ENCODE data around the gene RASSF6.
"Not testable (repeated sequence)": the region's sequence is repeated elsewhere in the genome, so short reads cannot be mapped to it uniquely, and the experiment has no call there.

Gene RASSF6

GRCh38 chr4:73650250-73650649 is 30.0 kb upstream of the RASSF6 start:
- no peaks in the 10 kb centered on the region for H3K9me3 ChIP-seq (ENCODE audit: control insufficient read depth, insufficient read depth, low read depth, low read length)
- H3K4me1 ChIP-seq (ENCODE audit: control insufficient read depth, insufficient read depth, low read length) = no peaks in the 10 kb centered on the region
- H3K36me3 ChIP-seq (ENCODE audit: control insufficient read depth, insufficient read depth, low read length) = no peaks in the 10 kb centered on the region
- H3K27me3 ChIP-seq (ENCODE audit: control insufficient read depth, insufficient read depth, low read length) = no peaks in the 10 kb centered on the region
- H3K4me3 ChIP-seq (ENCODE audit: low read depth, low read length) = no peak overlapping the region
- H3K9ac ChIP-seq (ENCODE audit: low read length) = no peak overlapping the region
- H3K27ac ChIP-seq (ENCODE audit: low read depth, low read length) = no peak overlapping the region

- no peaks in the 10 kb centered on the region for H3K9me3 ChIP-seq (ENCODE audit: control insufficient read depth, insufficient read depth, low read depth, low read length)
- no peaks in the 10 kb centered on the region for H3K36me3 ChIP-seq (ENCODE audit: control insufficient read depth, insufficient read depth, low read length)
- no peak overlapping the region for H3K27ac ChIP-seq (ENCODE audit: low read depth, low read length)
Observed at GRCh38 chr4:73648478-73648877, 28.2 kb upstream of the RASSF6 start.

GRCh38 chr4:73646117-73646516 is 25.9 kb upstream of the RASSF6 start:
- no peaks in the 10 kb centered on the region for H3K27me3 ChIP-seq (ENCODE audit: control insufficient read depth, insufficient read depth, low read length)
- no peak overlapping the region for H3K4me3 ChIP-seq (ENCODE audit: low read depth, low read length)
- no peak overlapping the region for H3K27ac ChIP-seq (ENCODE audit: low read depth, low read length)
- H3K9ac ChIP-seq (ENCODE audit: low read length) = no peak overlapping the region
- no peaks in the 10 kb centered on the region for H3K36me3 ChIP-seq (ENCODE audit: control insufficient read depth, insufficient read depth, low read length)
- H3K9me3 ChIP-seq (ENCODE audit: control insufficient read depth, insufficient read depth, low read depth, low read length) = no peaks in the 10 kb centered on the region
- no peaks in the 10 kb centered on the region for H3K4me1 ChIP-seq (ENCODE audit: control insufficient read depth, insufficient read depth, low read length)

More at GRCh38 chr4:73648478-73648877, 28.2 kb upstream of the RASSF6 start:
- Histone ChIP-seq H3K4me1 (ENCODE audit: control insufficient read depth, insufficient read depth, low read length) (no peaks in the 10 kb centered on the region), H3K27me3 (ENCODE audit: control insufficient read depth, insufficient read depth, low read length) (no peaks in the 10 kb centered on the region), H3K4me3 (ENCODE audit: low read depth, low read length) (no peak overlapping the region), H3K9ac (ENCODE audit: low read length) (no peak overlapping the region)

- H3K9ac ChIP-seq (ENCODE audit: low read length) = no peak overlapping the region
- 0 out of 2 replicates have a peak, but pooled peaks cover 4% of the 10 kb centered on the region for H3K4me1 ChIP-seq (ENCODE audit: control insufficient read depth, insufficient read depth, low read length)
- H3K4me3 ChIP-seq (ENCODE audit: low read depth, low read length) = no peak overlapping the region
- H3K36me3 ChIP-seq (ENCODE audit: control insufficient read depth, insufficient read depth, low read length) = no peaks in the 10 kb centered on the region
- H3K27ac ChIP-seq (ENCODE audit: low read depth, low read length) = no peak overlapping the region
- no peaks in the 10 kb centered on the region for H3K9me3 ChIP-seq (ENCODE audit: control insufficient read depth, insufficient read depth, low read depth, low read length)
- no peaks in the 10 kb centered on the region for H3K27me3 ChIP-seq (ENCODE audit: control insufficient read depth, insufficient read depth, low read length)
Observed at GRCh38 chr4:73631565-73632226, 11.5 kb upstream of the RASSF6 start.

GRCh38 chr4:73628834-73629233 is 8.6 kb upstream of the RASSF6 start:
- not testable (repeated sequence) for H3K27ac ChIP-seq (ENCODE audit: low read depth, low read length); H3K9ac ChIP-seq (ENCODE audit: low read length); H3K9me3 ChIP-seq (ENCODE audit: control insufficient read depth, insufficient read depth, low read depth, low read length); H3K4me3 ChIP-seq (ENCODE audit: low read depth, low read length); H3K4me1 ChIP-seq (ENCODE audit: control insufficient read depth, insufficient read depth, low read length); H3K27me3 ChIP-seq (ENCODE audit: control insufficient read depth, insufficient read depth, low read length); H3K36me3 ChIP-seq (ENCODE audit: control insufficient read depth, insufficient read depth, low read length)

- H3K9ac ChIP-seq (ENCODE audit: low read length) = no peak overlapping the region
- peaks cover 4% of the 10 kb centered on the region for H3K4me1 ChIP-seq (ENCODE audit: control insufficient read depth, insufficient read depth, low read length)
- H3K9me3 ChIP-seq (ENCODE audit: control insufficient read depth, insufficient read depth, low read depth, low read length) = no peaks in the 10 kb centered on the region
- H3K36me3 ChIP-seq (ENCODE audit: control insufficient read depth, insufficient read depth, low read length) = no peaks in the 10 kb centered on the region
- no peak overlapping the region for H3K27ac ChIP-seq (ENCODE audit: low read depth, low read length)
- H3K4me3 ChIP-seq (ENCODE audit: low read depth, low read length) = no peak overlapping the region
- peaks cover 21% of the 10 kb centered on the region for H3K27me3 ChIP-seq (ENCODE audit: control insufficient read depth, insufficient read depth, low read length)
Observed at GRCh38 chr4:73621357-73621756, 1.1 kb upstream of the RASSF6 start.

GRCh38 chr4:73619346-73619745 is 890 bp downstream of the RASSF6 start:
- Histone ChIP-seq H3K36me3 (ENCODE audit: control insufficient read depth, insufficient read depth, low read length) (no peaks in the 10 kb centered on the region), H3K9ac (ENCODE audit: low read length) (no peak overlapping the region), H3K9me3 (ENCODE audit: control insufficient read depth, insufficient read depth, low read depth, low read length) (no peaks in the 10 kb centered on the region), H3K4me1 (ENCODE audit: control insufficient read depth, insufficient read depth, low read length) (peaks cover 10% of the 10 kb centered on the region), H3K27ac (ENCODE audit: low read depth, low read length) (no peak overlapping the region), H3K4me3 (ENCODE audit: low read depth, low read length) (no peak overlapping the region), H3K27me3 (ENCODE audit: control insufficient read depth, insufficient read depth, low read length) (peaks cover 21% of the 10 kb centered on the region)

- Histone ChIP-seq H3K27me3 (ENCODE audit: control insufficient read depth, insufficient read depth, low read length) (peaks cover 21% of the 10 kb centered on the region), H3K36me3 (ENCODE audit: control insufficient read depth, insufficient read depth, low read length) (no peaks in the 10 kb centered on the region), H3K9ac (ENCODE audit: low read length) (no peak overlapping the region), H3K4me3 (ENCODE audit: low read depth, low read length) (no peak overlapping the region), H3K27ac (ENCODE audit: low read depth, low read length) (no peak overlapping the region), H3K4me1 (ENCODE audit: control insufficient read depth, insufficient read depth, low read length) (peaks cover 10% of the 10 kb centered on the region), H3K9me3 (ENCODE audit: control insufficient read depth, insufficient read depth, low read depth, low read length) (no peaks in the 10 kb centered on the region)
Observed at GRCh38 chr4:73617256-73617655, 3.0 kb downstream of the RASSF6 start.

- no peak overlapping the region for H3K4me3 ChIP-seq (ENCODE audit: low read depth, low read length)
- no peak overlapping the region for H3K27ac ChIP-seq (ENCODE audit: low read depth, low read length)
- H3K4me1 ChIP-seq (ENCODE audit: control insufficient read depth, insufficient read depth, low read length) = peaks cover 8% of the 10 kb centered on the region
- H3K36me3 ChIP-seq (ENCODE audit: control insufficient read depth, insufficient read depth, low read length) = no peaks in the 10 kb centered on the region
- H3K9me3 ChIP-seq (ENCODE audit: control insufficient read depth, insufficient read depth, low read depth, low read length) = no peaks in the 10 kb centered on the region
- H3K9ac ChIP-seq (ENCODE audit: low read length) = no peak overlapping the region
- peaks cover 19% of the 10 kb centered on the region for H3K27me3 ChIP-seq (ENCODE audit: control insufficient read depth, insufficient read depth, low read length)
Observed at GRCh38 chr4:73615613-73616012, 4.6 kb downstream of the RASSF6 start.

- peaks cover 11% of the 10 kb centered on the region; the same call in 1 of the 2 replicates for H3K4me1 ChIP-seq (ENCODE audit: control insufficient read depth, insufficient read depth, low read length)
- no peak overlapping the region for H3K27ac ChIP-seq (ENCODE audit: low read depth, low read length)
- no peaks in the 10 kb centered on the region for H3K9me3 ChIP-seq (ENCODE audit: control insufficient read depth, insufficient read depth, low read depth, low read length)
- H3K36me3 ChIP-seq (ENCODE audit: control insufficient read depth, insufficient read depth, low read length) = no peaks in the 10 kb centered on the region
- no peak overlapping the region for H3K4me3 ChIP-seq (ENCODE audit: low read depth, low read length)
- H3K27me3 ChIP-seq (ENCODE audit: control insufficient read depth, insufficient read depth, low read length) = peaks cover 7% of the 10 kb centered on the region
- H3K9ac ChIP-seq (ENCODE audit: low read length) = no peak overlapping the region
Observed at GRCh38 chr4:73614311-73614867, 5.8 kb downstream of the RASSF6 start.

- H3K4me1 ChIP-seq (ENCODE audit: control insufficient read depth, insufficient read depth, low read length) = peaks cover 11% of the 10 kb centered on the region; the same call in 1 of the 2 replicates
- H3K9me3 ChIP-seq (ENCODE audit: control insufficient read depth, insufficient read depth, low read depth, low read length) = no peaks in the 10 kb centered on the region
- H3K27me3 ChIP-seq (ENCODE audit: control insufficient read depth, insufficient read depth, low read length) = no peaks in the 10 kb centered on the region; the same call in 1 of the 2 replicates
- H3K36me3 ChIP-seq (ENCODE audit: control insufficient read depth, insufficient read depth, low read length) = no peaks in the 10 kb centered on the region
- no peak overlapping the region for H3K9ac ChIP-seq (ENCODE audit: low read length)
- H3K4me3 ChIP-seq (ENCODE audit: low read depth, low read length) = no peak overlapping the region
- no peak overlapping the region for H3K27ac ChIP-seq (ENCODE audit: low read depth, low read length)
Observed at GRCh38 chr4:73613130-73613529, 7.1 kb downstream of the RASSF6 start.

Data from HUES6 (cell line).